Muscle layer of colon (tissue), 2 donors: ENCODE results near the gene FKBP1A.
A peak's percentile ranks its signal among the peaks of the same experiment; 100 is the strongest.

Source experiments
- H3K27ac ChIP-seq: one replicate; pipeline ENCODE4 v1.7.0; 2013; ENCODE audit warnings: low read depth, mild to moderate bottlenecking, low read length, moderate library complexity
- H3K27me3 ChIP-seq, 2 donors: one replicate each; pipeline ENCODE4 v1.7.0; 2013; ENCODE audit warnings: low read length in 2 of 2, mild to moderate bottlenecking in 2 of 2; ENCODE audit not compliant: insufficient read depth in 2 of 2, control insufficient read depth in 1 of 2
- H3K36me3 ChIP-seq: one replicate; pipeline ENCODE4 v1.7.0; 2013; ENCODE audit warnings: mild to moderate bottlenecking, low read length; ENCODE audit not compliant: insufficient read depth
- H3K4me1 ChIP-seq: one replicate; pipeline ENCODE4 v1.7.0; 2013; ENCODE audit warnings: mild to moderate bottlenecking, low read length; ENCODE audit not compliant: insufficient read depth
- H3K4me3 ChIP-seq, 2 donors: one replicate each; pipeline ENCODE4 v1.7.0; 2013; ENCODE audit warnings: low read length in 2 of 2, low read depth in 1 of 2, mild to moderate bottlenecking in 1 of 2, moderate library complexity in 1 of 2
- H3K9ac ChIP-seq: one replicate; pipeline ENCODE4 v1.7.0; 2013; ENCODE audit warnings: low read length
- H3K9me3 ChIP-seq: one replicate; pipeline ENCODE4 v1.7.0; 2013; ENCODE audit warnings: mild to moderate bottlenecking, low read length
- donor health status: abdominal sarcoma.
- donor health status: Adenocarcinoma of cecum.

Gene FKBP1A

DNA sequence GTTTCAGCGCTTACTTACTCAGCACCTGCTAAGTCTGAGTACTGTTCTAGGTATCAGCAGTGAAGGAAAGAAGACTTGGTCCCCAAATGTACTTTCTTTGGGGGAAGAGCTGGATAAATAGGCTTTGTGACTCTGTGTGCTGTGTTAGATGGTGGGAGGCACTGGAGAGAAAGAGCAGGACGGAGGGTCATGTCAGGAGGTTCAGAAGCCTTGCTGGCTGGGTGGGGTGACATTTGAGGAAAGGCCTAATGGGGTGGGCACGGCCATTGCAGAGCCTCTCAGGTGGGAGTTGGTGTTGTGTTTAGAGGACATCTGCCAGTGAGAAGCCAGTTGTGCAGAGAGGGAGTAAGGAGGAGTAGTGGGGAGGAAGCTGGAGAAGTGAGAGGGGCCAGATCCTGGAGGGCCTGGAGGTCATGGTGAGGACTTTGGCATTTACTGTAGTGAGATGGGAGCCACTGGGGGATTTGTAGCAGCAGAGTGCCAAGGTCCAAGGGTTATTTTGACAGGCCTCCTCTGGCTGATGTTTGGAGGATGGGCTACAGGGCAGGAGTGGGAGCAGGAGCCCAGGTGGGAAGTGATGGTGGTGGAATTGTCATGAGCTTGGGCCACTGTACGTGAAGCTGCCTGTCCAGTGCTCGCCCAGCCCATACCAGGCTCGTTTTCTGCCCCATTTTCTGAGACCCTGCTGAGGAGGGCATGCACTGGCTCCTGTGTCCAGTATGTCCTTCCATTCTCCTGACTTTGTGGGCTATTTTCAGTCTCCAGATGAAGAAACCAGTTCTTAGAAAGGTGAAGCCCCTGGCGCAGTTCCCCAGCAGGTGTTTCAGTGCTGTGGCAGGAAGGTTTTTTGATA is 64.8 kb downstream of the FKBP1A start:
- Histone ChIP-seq H3K9ac (no peak overlapping the region), H3K27ac (no peak overlapping the region), H3K9me3 (no peaks in the 10 kb centered on the region), H3K27me3 (no peaks in the 10 kb centered on the region), H3K36me3 (peaks cover 3% of the 10 kb centered on the region), H3K4me3 (no peak overlapping the region), H3K4me1 (peaks cover 41% of the 10 kb centered on the region)

GRCh38 chr20:1327241-1327653 is 65.6 kb downstream of the FKBP1A start:
- H3K9me3 ChIP-seq = no peaks in the 10 kb centered on the region

DNA sequence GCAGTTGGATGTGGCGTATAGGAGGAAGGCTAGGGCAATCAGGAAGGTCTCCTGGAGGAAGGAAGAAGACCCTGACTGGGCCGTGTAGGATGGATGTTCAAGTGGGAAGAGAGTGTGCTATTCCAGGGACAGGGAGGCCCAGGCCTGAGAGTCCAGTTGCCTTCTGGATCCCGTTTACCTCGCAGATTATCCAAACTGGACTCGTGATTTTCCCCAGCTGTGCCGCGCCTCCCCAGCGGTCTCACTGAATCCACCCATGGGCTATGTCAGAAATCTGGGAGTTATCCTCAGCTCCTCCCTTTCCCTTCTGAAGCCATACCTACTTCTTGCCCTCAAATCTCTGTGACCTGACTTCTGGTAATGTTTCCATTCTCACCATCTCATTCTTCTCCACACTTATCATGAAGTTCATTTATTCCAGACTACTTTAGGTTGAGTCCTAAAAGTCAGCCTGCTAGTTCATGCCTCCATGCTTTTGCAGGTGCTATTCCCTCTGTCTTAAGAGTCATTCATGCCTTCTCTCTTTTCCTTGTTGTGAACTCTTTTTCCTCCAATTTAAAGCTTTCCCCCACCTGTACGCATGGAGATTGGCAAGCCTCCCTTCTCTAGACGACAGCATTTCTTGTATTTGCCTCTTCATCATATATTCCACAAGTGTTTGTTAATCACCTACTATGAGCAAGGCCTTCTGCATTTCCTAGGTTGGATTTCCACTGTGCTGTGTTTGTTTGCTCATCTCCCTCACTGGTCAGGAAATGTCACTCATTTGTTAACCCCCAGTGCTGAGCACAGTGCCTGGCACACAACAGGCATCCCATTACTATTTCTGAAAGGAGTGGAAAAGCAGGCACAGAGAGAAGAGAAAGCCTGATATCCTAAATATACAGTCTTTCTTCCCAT is 66.6 kb downstream of the FKBP1A start:
- Histone ChIP-seq H3K27ac (peak overlapping the region; percentile 95), H3K36me3 (no peaks in the 10 kb centered on the region), H3K4me3 (peak overlapping the region; percentile 56 to 94), H3K9me3 (no peaks in the 10 kb centered on the region), H3K4me1 (peaks cover 41% of the 10 kb centered on the region), H3K27me3 (no peaks in the 10 kb centered on the region), H3K9ac (peak overlapping the region; percentile 91)

More at GRCh38 chr20:1327241-1327653, 65.6 kb downstream of the FKBP1A start:
- H3K27ac ChIP-seq = no peak overlapping the region
- H3K27me3 ChIP-seq = no peaks in the 10 kb centered on the region
- H3K4me3 ChIP-seq = no peak overlapping the region
- peak overlapping the region; percentile 91 for H3K9ac ChIP-seq
- no peaks in the 10 kb centered on the region for H3K36me3 ChIP-seq
- peaks cover 41% of the 10 kb centered on the region for H3K4me1 ChIP-seq

DNA sequence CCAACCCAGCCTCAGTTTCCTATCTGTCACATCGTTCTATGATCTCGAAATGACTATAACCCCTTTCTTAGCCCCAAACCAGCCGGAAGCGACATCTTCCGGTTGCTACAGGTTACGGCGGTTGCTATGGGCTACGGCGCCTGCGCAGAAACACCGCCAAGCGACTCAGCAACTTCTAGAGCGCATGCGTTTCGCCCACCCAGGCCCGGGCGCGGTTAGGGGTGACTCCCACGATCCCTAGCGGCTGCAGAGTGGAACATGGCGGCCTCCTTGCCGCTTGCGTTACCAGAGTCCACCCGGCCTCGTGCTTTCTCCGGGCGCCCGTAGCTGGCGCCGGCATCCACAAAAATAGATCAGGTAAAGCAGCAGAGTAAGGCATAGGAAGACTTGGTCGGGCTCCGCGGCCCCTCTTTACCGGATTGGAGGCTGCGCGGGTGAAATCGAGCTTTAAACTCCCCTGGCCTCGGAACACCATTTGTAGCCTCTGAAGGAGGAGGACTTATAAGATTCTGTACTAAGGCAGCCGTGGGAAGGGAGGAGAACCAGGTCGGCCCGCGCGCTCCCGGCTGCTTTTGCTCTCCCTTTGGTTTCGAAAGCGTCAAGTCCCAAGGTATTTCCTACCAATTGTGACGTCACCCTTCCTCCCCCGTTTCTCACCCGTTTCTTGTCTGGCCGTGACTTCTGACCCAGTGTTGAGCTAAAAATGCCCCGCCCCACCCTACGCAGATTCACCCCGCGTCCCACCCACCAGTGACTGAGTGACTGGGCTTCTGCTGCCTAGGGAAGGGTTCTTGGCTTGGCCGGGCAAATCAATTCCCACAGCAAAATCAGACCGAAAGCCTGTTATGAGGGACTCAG is 67.5 kb downstream of the FKBP1A start:
- Histone ChIP-seq H3K36me3 (no peaks in the 10 kb centered on the region), H3K4me1 (peaks cover 40% of the 10 kb centered on the region), H3K9me3 (no peaks in the 10 kb centered on the region), H3K27ac (peak overlapping the region; percentile 95), H3K9ac (peak overlapping the region; percentile 91), H3K4me3 (peak overlapping the region; percentile 56 to 94), H3K27me3 (no peaks in the 10 kb centered on the region)

DNA sequence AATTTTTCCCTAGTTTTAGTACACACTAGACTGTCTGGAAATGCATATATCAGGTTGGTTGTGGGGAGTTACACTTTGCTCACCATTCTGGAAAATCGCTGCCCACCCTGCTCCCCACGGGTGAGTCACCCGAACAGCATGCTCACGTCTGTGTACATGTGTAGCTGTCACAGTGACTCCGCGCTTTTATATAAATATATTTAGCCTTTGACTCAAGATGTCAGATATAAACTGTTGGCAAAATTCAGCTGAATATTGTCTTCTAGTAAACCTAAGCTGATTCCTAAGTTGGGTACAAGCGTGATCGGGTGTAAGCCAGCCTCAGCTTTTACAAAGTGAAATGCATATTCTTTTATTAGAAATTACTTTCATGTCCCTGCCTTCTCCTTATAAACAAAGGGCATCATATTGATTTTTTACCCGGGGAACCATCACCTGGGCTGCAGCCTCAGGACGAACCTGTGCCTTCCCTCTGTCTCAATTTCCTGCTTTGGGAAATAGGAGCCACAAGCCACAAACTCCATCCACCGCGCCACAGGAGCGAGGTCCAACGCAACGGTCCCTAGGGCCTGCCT is 68.2 kb downstream of the FKBP1A start:
- H3K9ac ChIP-seq = peak overlapping the region; percentile 4
- H3K36me3 ChIP-seq = no peaks in the 10 kb centered on the region
- peaks cover 36% of the 10 kb centered on the region for H3K4me1 ChIP-seq

GRCh38 chr20:1323830-1324597 is 68.8 kb downstream of the FKBP1A start:
- H3K27ac ChIP-seq = no peak overlapping the region
- H3K27me3 ChIP-seq = no peaks in the 10 kb centered on the region
- H3K36me3 ChIP-seq = no peaks in the 10 kb centered on the region
- H3K9me3 ChIP-seq = no peaks in the 10 kb centered on the region
- H3K4me1 ChIP-seq = peaks cover 36% of the 10 kb centered on the region
- H3K9ac ChIP-seq = no peak overlapping the region
- H3K4me3 ChIP-seq = peak overlapping the region in 1 of 2 donors; percentile 94

More for the DNA sequence above, 68.2 kb downstream of the FKBP1A start:
- Histone ChIP-seq H3K4me3 (peak overlapping the region; percentile 56 to 94), H3K9me3 (no peaks in the 10 kb centered on the region), H3K27me3 (no peaks in the 10 kb centered on the region), H3K27ac (peak overlapping the region; percentile 95)

- Histone ChIP-seq H3K9me3 (no peaks in the 10 kb centered on the region), H3K27ac (no peak overlapping the region), H3K4me3 (no peak overlapping the region), H3K4me1 (peaks cover 30% of the 10 kb centered on the region), H3K36me3 (no peaks in the 10 kb centered on the region), H3K27me3 (no peaks in the 10 kb centered on the region), H3K9ac (no peak overlapping the region)
Measured at GRCh38 chr20:1323256-1323655, 69.6 kb downstream of the FKBP1A start.

- no peaks in the 10 kb centered on the region for H3K27me3 ChIP-seq
- H3K27ac ChIP-seq = no peak overlapping the region
- H3K4me1 ChIP-seq = peaks cover 27% of the 10 kb centered on the region
- no peaks in the 10 kb centered on the region for H3K9me3 ChIP-seq
- no peak overlapping the region for H3K9ac ChIP-seq
- H3K4me3 ChIP-seq = no peak overlapping the region
- H3K36me3 ChIP-seq = no peaks in the 10 kb centered on the region
Measured at GRCh38 chr20:1322511-1323245, 70.2 kb downstream of the FKBP1A start.

DNA sequence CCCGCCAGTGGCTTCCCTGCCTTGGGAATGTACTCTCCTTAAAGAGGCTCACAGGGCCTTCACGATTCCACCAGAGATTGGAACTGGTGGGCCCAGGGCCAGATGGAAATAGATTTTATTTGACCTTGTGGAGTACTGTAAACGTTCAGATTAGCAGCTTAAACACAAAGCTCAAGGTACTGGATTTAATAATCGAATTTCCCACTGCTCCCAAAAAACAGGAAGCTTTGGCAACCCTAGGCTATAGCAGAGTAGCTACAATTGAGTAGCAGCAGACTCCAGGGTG is 71.3 kb downstream of the FKBP1A start:
- Histone ChIP-seq H3K4me3 (no peak overlapping the region), H3K4me1 (peaks cover 16% of the 10 kb centered on the region), H3K36me3 (no peaks in the 10 kb centered on the region), H3K9ac (no peak overlapping the region), H3K9me3 (no peaks in the 10 kb centered on the region), H3K27ac (no peak overlapping the region), H3K27me3 (no peaks in the 10 kb centered on the region)
